Frontal cortex (tissue), 4 donors: ENCODE measurements around the gene KRTAP23-1. TPM values are rescaled to one million over a fixed set of nuclear protein-coding genes. Genes with fewer than 3 reads are reported as not detected.

ENCODE experiments used
- DNase-seq, 2 donors: peaks; one replicate each; pipeline ENCODE4 v3.0.0; 2012; ENCODE audit warnings: low spot score in 2 of 2
- FAIRE-seq: peaks from 2 replicates; lab custom pipeline; 2012; peaks lifted over from hg19 to GRCh38; lab: Jason Lieb, UNC
- total RNA-seq: library from RNA; depleted of rRNA; stranded (reverse); fragments of >200 nt; gene quantifications from one replicate; pipeline ENCODE4 v1.2.3, GENCODE V29; 2014
- donor health status: control.
- donor health status: control.
- donor health status: control.

KRTAP23-1 gene, protein sequence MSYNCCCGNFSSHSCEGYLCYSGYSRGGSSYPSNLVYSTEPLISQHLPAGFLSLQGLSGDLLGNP
- not detected for total RNA-seq

DNA sequence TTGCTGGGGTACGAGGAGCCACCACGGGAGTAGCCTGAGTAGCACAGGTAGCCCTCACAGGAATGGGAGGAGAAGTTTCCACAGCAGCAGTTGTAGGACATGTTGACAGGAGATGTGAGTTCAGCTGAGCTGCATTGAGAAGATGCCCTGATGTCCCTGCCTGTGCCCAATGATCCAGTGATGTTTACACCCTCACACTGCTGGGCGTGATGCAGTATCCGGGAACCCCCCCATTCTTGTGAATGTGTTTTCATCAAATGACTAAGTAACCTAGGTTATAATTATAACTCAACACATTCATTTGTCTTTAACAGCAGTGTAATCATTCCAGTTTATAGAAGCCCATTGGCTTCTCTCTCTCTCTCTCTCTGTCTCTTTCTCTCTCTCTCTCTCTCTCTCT lies at the start of gene KRTAP23-1:
TSS of gene KRTAP23-1 (minus strand) at position 101 of the 400 bp plus-strand sequence. CDS start at position 101, 0 bp downstream.
- no peak for DNase-seq
- FAIRE-seq = no peak

DNA sequence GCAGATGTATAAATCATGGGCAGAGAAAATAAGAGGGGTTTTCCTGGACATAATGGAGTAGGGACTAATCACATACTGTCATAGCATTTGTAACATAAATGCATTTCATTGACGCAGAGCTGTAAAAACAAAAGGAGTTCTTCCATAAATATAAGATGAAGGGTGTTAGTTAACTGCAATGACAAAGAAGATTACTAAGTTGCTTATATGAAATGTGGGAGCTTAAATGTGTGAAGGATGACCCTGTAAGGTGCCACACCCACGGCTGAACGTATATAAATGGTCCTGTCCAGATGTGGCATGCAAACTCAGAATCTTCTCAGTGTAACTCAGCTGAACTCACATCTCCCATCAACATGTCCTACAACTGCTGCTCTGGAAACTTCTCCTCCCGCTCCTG lies 47.3 kb upstream of the KRTAP23-1 start, which contains the start of gene KRTAP13-1:
TSS of gene KRTAP13-1 (plus strand) at position 301 of the 400 bp plus-strand sequence. CDS start at position 357, 56 bp downstream.
- FAIRE-seq = no peak
- DNase-seq = no peak

DNA sequence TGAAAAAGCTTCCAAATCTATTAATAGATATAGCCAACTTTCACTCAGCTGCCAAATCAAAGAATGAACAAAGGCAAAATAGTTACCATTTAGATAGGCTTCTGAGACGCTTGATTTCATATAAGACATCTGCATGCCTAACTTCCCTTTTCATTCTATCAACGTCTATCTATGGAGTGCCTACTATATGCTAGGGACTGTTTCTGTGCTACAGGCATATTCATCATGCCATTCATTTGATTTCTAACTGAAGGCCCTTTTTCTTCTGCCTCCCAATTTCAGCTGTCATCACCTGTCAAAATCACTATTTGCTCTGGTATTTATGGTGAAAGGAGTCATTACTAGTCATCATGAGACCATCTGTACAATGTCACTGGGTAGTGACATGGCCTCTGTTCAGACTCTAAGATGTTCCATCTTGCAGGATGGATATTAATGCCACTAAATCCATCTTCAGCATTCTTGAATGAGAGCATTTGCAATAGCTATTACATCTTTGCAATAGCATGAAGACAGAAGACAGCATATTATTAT lies 43.2 kb upstream of the KRTAP23-1 start:
- DNase-seq (no peak), FAIRE-seq (no peak)

DNA sequence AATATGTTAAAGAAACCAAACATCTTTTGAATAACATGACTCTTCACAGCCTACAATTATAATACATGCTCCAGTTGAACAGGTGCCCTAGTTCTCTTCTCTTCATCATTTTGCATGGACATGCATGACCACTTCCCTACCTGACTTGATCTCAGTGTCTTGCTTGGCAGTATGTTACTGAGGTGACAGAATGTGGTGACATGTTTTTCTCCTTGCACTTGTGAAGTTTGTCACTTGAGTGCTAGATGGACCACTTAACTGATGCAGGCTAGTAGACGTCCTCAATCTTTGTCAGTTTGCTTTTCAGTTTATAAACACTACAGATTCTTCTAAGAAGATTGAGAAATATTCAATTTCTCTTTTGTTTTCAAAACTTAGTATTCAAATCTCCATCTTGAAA lies 33.8 kb upstream of the KRTAP23-1 start:
- FAIRE-seq = no peak

DNA sequence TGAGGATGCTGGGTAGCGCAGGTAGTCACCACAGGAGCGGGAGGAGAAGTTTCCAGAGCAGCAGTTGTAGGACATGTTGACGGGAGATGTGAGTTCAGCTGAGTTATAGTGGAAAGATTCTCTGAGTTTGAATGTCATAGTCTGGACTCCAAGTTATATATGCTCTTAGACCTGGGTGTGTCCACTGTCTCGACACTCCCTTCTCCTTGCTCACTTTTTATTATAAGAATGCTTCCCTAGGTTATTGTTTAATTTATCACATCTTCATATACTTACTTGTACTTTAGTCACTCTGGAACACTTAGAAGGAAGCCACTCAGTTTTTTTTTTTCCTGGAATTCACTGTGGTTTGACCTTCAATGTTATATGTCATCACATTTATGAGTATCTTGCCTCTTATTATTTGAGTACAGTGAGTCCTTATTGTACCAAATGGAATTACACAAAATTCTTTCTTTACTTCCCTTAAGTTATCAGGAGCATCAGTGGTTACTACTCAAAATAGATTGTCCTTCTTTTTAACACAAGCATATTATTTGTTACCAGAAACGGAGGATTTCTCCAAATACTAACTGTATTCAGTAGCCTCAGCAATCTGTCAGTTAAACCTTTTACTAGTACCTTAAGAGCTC lies 23.8 kb upstream of the KRTAP23-1 start, which contains the start of gene KRTAP13-2:
TSS of gene KRTAP13-2 (minus strand) at position 133 of the 632 bp plus-strand sequence. CDS start at position 75, 58 bp downstream.
- FAIRE-seq = no peak

More for the DNA sequence above, 33.8 kb upstream of the KRTAP23-1 start:
- DNase-seq = no peak

DNA sequence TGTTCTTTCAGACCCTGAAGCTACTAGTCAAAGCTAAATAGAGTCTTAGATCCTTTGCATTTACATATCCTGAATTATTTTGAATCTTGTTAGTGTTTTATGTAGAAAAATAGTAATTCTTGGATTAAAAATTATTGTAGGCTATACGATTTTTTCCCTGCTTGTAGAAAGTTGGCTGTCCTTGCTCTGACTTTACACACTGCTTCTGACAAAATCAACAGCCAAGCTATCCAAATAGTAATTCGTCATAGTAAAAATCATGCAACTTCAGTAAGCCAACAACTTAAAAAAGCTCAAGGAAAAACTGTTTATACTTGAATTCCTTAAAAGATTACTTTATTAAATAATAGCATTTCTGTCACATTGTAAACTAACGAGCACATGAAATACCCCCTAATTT lies 7.5 kb upstream of the KRTAP23-1 start:
- DNase-seq = no peak
- no peak for FAIRE-seq

More for the DNA sequence above, 23.8 kb upstream of the KRTAP23-1 start, which contains the start of gene KRTAP13-2:
- no peak for DNase-seq

DNA sequence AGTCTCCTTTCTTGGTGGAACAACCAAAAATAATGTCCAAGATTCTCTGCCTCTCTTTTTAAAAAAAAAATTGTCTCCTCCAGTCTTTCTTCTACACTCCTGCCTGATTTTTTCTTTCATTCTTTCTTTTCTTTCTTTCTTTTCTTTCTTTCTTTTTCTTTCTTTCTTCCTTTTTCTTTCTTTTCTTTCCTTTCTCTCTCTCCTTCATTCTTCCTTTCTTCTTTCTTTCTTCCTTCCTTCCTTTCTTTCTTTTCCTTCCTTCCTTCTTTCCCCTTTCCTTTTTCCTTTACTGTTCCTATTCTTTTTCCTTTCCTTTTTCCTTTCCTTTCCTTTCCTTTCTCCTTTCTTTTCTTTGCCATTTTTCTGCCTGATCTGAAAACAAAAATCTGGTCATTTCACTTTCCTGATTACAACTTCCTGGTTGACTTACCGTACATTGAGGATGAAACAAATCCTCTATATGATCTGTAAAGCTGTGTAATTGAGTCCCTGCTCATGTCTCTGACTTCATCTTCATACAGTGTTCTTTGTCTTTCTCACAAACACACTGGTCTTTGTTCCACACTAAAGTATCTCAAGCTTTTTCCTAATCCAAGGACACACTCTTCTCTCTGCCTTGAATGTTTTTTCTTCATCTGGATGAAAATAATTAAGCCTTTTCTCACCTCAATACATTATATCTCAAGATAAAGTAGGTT lies 6.1 kb upstream of the KRTAP23-1 start:
- DNase-seq = no peak
- FAIRE-seq = no peak

DNA sequence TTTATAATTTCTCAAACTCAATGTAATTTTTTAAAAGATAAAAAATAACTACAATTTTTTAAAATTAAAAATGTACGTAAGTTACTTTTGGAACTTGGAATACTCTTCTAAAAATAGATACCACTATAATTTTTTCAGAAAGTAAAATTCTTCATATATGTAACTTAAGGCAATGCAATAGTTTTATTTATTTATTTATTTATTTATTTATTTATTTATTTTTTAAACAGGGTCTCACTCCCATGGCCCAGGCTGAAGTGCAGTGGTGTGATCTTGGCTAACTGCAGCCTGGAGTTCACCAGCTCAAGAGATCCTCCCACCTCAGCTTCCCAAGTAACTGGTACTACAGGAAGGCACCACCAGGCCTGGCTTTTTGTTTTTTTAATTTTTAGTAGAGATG lies 3.1 kb upstream of the KRTAP23-1 start:
- FAIRE-seq = peak; percentile 64
- DNase-seq = no peak

DNA sequence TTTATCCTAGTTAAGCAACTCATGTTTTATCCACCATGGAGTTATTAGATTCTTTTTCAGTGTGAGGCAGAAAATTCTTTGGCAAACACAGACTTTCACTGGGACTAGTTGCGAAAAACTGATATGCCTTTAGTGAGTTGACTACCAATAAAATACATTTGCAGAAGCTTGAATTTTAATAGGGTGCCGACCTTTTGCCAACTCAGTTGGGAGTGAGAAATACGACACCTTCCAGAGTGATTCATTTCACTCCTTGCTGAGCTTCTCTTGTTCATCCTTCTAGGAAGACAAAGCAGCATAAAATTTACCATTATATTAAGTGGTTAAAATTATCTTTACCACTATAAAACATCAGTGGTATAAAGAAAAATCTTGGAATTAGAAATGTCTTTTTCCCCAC lies 1.2 kb upstream of the KRTAP23-1 start:
- no peak for DNase-seq

DNA sequence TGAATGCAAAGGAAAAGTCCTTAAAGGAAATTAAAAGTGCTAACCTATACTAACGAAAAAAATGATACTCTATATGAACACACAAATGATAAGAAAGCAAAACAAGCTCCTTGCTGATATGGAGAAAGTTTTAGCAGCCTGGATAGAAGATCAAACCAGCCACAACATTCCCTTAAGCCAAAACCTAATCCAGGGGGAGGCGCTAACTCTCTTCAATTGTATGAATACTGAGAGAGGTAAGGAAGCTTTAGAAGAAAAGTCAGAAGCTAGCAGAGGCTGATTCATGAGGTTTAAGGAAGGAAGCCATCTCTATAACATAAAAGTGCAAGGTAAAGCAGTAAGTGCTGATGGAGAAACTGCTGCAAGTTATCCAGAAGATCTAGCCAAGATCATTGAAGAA lies 3.4 kb downstream of the KRTAP23-1 start:
- FAIRE-seq = no peak

More for the DNA sequence above, 1.2 kb upstream of the KRTAP23-1 start:
- no peak for FAIRE-seq

DNA sequence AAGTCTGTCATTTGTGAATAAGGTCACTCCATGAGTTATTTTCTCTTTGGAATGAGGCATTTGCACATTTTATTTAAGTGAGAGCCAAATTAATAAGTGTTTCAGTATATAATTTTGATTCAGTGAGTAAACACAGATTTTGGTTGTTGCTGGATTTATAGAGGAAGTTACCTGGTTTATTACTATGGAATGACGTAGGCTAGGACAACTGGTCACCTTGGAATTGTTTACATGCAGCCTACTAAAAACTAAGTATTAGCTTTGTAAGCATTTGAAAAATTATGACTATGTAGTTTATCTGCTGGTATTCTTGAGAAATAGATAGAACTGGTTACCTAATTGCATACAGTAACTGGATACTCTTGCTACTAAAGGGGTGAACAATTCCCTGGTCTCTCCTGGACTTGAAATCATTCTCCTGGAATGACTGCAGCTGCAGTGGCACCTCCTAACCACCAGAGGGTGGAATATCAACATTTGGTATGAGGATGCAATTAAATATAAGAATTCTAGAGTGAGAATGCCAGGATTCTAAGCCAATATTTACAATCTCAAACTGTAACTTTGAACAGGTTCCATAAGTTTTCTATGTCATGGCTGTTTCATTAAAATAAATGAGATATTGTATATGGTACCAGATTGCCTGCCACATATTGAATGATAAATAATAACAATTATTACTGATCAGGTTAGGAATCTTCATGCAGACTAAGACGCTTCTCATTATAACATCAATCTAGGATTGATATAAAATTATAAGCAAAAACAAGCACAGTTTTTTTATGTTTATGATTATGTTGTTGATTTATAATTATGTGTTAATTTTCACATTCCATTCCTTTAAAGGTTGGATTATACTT lies 7.5 kb downstream of the KRTAP23-1 start:
- peak in 1 of 2 donors; percentile 8 for DNase-seq
- no peak for FAIRE-seq

More for the DNA sequence above, 3.4 kb downstream of the KRTAP23-1 start:
- DNase-seq = no peak

DNA sequence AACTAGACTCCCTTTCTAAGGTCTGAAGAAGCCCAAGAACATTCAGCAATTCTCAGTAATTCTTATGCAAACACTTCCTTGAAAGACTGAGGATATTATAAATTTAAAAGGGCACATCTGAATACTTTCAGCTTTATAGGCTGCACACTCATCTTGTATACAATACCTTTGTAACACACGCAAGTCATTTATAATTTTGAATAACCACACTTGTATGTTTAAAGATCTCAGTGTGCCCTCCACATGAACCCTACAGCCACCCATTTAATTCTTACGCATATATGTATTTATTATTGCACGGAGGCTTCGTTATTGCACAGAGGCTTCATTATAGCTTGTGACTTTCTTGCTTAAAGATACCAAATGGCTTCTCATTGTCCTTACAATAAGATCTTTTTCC lies 9.7 kb downstream of the KRTAP23-1 start:
- DNase-seq (no peak), FAIRE-seq (no peak)

DNA sequence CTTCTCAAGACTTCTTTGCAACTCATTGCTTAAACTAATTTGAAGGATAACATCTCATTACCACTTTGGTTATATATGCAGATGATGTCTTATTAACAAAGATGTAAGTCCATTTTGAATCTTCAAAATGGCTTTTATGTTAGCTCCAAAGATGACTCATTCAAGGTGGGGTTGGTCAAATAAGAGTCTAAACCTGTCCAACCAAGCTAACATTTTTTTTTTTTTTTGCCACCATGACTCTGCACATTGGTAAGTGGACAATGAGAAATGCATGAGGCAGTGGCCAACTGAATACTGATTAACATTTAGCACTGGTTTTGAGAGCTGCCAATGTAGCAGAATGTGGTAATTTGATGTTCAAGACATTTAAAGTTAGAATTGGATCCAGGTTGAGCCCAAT lies 10.6 kb downstream of the KRTAP23-1 start:
- no peak for DNase-seq
- FAIRE-seq = no peak

DNA sequence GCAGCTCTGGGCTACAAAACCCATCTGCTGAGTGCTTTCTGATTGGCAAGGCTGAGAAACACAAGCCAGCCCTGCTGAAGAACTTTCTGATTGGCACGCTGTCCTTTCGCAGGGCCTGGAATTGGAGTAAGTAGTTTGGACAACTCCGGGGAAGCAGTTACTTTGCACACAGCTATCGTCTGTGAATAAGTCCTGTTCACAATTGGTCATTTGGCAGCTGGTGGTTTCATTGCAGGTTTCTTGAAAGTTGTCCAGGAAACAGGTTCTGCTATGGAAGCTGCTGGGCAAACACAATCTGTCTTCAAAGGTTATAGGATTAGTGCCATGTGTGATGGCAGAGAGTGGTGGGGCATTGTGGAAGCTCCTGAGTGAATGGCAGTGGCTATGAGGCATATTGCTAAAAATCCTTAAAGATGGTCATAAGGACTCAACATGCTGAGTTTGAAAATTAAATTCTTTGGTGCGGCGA lies 11.1 kb downstream of the KRTAP23-1 start, which contains the start of gene KRTAP27-1:
TSS of gene KRTAP27-1 (minus strand) at position 419 of the 469 bp plus-strand sequence. CDS start at position 393, 26 bp downstream.
- DNase-seq = no peak
- no peak for FAIRE-seq

DNA sequence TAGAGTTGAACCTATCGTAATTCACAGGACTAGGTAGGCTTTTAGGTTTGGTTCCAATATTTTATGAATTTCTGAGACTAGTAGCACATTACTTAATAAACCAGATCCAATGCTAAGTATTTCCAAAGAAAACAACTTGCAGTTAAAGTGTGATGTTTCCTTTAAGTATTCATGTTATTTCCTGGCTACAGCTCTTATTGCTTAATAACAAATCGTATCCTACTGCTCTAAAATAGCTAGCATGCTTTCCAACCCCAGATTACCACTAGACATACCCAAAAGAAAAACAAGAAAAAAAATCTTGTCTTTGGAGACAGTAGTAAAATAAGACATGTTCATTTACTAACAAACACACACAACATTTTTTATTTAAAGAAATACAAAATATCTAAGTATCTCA lies 11.8 kb downstream of the KRTAP23-1 start:
- no peak for DNase-seq
- no peak for FAIRE-seq

DNA sequence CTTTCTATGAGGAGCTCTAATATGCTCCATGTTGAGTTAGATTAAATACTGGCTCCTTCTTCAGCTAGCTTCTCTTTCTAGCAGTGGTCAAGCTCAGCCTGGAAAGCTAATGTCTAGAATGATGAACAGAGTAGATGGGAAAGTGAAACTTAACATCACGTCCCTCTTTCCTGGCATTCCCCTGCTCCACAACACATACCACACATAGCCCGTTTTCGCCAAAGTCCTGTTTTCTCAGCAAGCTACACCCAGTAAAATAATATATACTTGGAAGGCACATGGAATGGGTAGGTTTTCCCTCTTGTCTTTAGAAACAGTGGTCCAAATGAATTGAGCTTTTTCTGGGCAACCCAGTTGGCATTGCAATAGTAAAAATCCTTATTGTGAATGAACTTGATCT lies 14.7 kb downstream of the KRTAP23-1 start:
- DNase-seq (no peak), FAIRE-seq (no peak)

DNA sequence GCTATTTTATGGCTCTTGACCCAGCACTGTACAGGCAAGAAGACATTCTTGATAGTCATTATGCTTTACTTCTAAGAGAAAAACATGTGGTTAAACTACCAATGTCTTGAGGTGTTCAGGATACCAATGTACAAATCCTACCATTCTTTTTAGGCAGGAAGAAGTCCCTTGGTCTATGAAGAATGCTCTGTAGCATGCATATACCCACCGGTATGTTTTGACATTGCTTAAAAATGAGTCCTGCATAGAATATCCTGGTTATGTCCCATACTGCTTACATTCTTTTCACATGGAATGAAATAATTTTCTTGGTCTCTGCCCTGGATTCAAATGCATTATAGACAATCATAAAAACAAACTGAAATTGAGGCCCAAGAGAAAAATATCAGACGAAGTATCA lies 15.7 kb downstream of the KRTAP23-1 start:
- FAIRE-seq = no peak
- no peak for DNase-seq

DNA sequence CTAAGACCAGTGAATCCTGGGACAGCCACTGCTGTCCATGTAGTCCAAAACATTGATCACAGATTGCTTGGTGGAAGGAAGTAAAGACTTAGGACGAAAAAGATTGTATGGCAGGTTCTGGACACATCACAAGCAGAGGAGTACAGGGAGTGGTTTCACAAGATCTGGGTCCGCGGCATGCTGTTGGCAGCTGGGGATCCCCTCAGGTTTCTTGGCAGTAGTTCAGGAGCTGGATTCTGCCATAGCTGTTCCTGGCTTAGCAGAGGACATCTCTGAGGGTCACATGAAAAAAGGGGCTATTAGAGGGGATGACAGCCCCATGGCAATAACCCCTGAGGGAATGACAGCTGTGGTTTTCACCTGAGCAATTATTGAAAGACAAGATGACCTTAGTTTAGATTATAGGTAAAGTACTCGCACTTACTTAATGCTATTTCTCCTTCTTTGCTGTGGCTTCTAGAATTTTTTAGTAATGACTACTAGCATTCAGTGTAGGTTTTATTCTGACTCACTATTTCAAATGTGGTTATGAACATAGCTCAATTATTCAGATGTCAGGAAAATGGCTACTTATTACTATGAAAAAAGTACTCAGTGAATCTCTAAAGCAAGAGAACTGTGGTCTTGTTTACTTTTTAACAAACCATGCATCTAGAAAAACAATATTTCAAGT lies 19.1 kb downstream of the KRTAP23-1 start:
- FAIRE-seq (no peak), DNase-seq (no peak)

DNA sequence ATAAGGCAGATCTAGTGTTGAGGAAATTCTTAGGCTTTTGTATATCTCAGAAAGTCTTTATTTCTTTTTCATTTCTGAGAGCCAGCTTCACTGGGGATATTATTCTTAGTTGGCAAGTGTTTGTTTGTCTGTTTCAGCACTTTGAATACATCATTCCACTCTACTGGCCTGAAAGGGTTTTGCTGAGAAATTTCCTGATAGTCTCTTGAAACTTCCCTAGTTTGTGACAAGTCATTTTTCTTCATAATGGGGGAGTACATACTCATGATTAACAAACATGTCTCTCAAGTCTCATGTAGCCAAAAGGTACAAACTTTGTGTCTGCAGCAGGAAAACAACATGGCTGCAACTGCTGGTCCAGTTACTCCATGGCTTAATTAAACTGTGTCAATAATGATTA lies 22.0 kb downstream of the KRTAP23-1 start:
- FAIRE-seq = no peak

More for the DNA sequence above, 22.0 kb downstream of the KRTAP23-1 start:
- no peak for DNase-seq
